Fibroblast of lung (primary cell): ENCODE results near the gene KRT6B. TPM values are rescaled to one million over a fixed set of nuclear protein-coding genes. Genes with fewer than 3 reads are reported as not detected.
"Not testable (repeated sequence)": the region's sequence is repeated elsewhere in the genome, so short reads cannot be mapped to it uniquely, and the experiment has no call there.

Experiments used
- DNase-seq, 2 donors: peaks; one replicate each; pipeline versions ENCODE4 v3.0.0 to v3.0.0-alpha.2; 2010; ENCODE audit warnings: low read depth in 2 of 2
- H2AFZ ChIP-seq: 2 replicates; pipeline ENCODE4 v1.5.1; 2012; ENCODE audit warnings: low read length, control low read depth, inconsistent platforms
- H3K27ac ChIP-seq: 2 replicates; pipeline ENCODE4 v1.5.1; 2011; ENCODE audit warnings: low read length, control low read depth; ENCODE audit not compliant: insufficient read depth
- H3K27me3 ChIP-seq: 2 replicates; pipeline ENCODE4 v1.5.1; 2011; ENCODE audit warnings: mild to moderate bottlenecking, low read length; ENCODE audit not compliant: control insufficient read depth, insufficient read depth
- H3K36me3 ChIP-seq: 2 replicates; pipeline ENCODE4 v1.5.1; 2011; ENCODE audit warnings: low read length; ENCODE audit not compliant: control insufficient read depth, insufficient read depth
- H3K4me1 ChIP-seq: 2 replicates; pipeline ENCODE4 v1.5.1; 2011; ENCODE audit warnings: low read length; ENCODE audit not compliant: control insufficient read depth, insufficient read depth; ENCODE audit errors: extremely low read depth
- H3K4me2 ChIP-seq: 2 replicates; pipeline ENCODE4 v1.5.1; 2011; ENCODE audit warnings: low read length, control low read depth; ENCODE audit not compliant: insufficient read depth; ENCODE audit errors: extremely low read depth
- H3K4me3 ChIP-seq, 4 experiments: fragments of 200-600 bp in 1 of 4; sonication (generic) in 1 of 4; replicated peaks in 1 of 4; 2 replicates each; pipeline ENCODE4 v1.5.1; 2011 to 2016; ENCODE audit warnings: low read length in 4 of 4, low read depth in 3 of 4, mild to moderate bottlenecking in 3 of 4, control low read depth in 2 of 4, inconsistent platforms in 1 of 4, mixed read lengths in 1 of 4; ENCODE audit not compliant: insufficient read depth in 1 of 4; ENCODE audit errors: control extremely low read depth in 1 of 4
- H3K79me2 ChIP-seq: 2 replicates; pipeline ENCODE4 v1.5.1; 2012; ENCODE audit warnings: mild to moderate bottlenecking, low read length, inconsistent platforms; ENCODE audit not compliant: control insufficient read depth, insufficient read depth
- H3K9ac ChIP-seq: 2 replicates; pipeline ENCODE4 v1.5.1; 2011; ENCODE audit warnings: mild to moderate bottlenecking, low read length, control low read depth; ENCODE audit not compliant: insufficient read depth
- H3K9me3 ChIP-seq: 2 replicates; pipeline ENCODE4 v1.5.1; 2012; ENCODE audit warnings: low read depth, low read length; ENCODE audit not compliant: control insufficient read depth, insufficient read depth
- H4K20me1 ChIP-seq: 2 replicates; pipeline ENCODE4 v1.5.1; 2011; ENCODE audit warnings: low read length; ENCODE audit not compliant: control insufficient read depth, insufficient read depth; ENCODE audit errors: extremely low read depth
- EZH2 ChIP-seq: IDR thresholded peaks from 2 replicates; pipeline ENCODE4 v1.5.1; 2012; ENCODE audit warnings: low read length, control low read depth, mild to moderate bottlenecking; ENCODE audit errors: missing control alignments
- polyA plus RNA-seq, 2 donors: library from polyadenylated mRNA; depleted of rRNA in 1 of 2; stranded (reverse) in 1 of 2; unstranded in 1 of 2; fragments of >200 nt; gene quantifications; 2 replicates each; pipeline ENCODE4 v1.2.1, GENCODE V29; 2011 to 2012; ENCODE audit warnings: missing spikeins in 1 of 2
- total RNA-seq: library from RNA; depleted of rRNA; stranded (reverse); fragments of >200 nt; gene quantifications from 2 replicates; pipeline ENCODE4 v1.2.1, GENCODE V29; 2014
- TF ChIP-seq, protein P1 (sequence below), 2 donors: IDR thresholded peaks in 1 of 2; conservative IDR thresholded peaks in 1 of 2; 1 replicate in 1 of 2; 2 replicates in 1 of 2; pipeline ENCODE4 v1.5.1; 2011 to 2012; ENCODE audit warnings: low read length in 2 of 2, control low read depth in 1 of 2, inconsistent platforms in 1 of 2, low read depth in 1 of 2, mild to moderate bottlenecking in 1 of 2

The KRT6B gene
- total and polyA plus RNA-seq, 2 donors (not counting 1 experiment from before 2014, with no cell fraction given): 0.07 TPM; not detected in 1

DNA sequence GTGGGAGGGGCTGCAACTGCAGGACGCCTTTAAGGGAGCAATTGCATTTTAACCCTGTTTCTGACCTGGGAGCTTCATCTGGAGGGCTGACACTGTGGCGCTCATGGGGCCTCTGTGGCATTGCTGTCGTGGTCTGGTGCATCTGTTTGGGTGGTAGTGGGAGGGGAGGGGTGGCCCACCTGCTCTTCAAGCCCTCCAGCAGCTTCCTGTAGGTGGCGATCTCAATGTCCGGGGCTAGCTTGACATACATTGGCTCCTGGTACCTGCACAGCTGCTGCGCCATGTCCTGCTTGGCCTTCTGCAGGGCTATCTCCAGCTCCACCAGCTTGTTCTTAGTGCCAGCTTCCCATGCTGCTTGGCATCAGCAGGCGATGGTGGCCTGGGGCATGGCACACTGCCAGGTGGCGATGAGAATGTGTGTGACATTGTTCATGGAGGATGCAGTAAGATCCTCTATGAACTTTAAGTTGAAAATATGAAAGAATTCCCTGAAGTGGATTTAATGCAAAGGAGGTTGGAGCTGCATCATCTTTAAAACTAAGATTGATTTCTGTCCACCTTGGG lies 38.1 kb downstream of the KRT6B start:
- no peak for DNase-seq
- H3K36me3 ChIP-seq: no peaks in the 10 kb centered on the region
- peaks cover 4% of the 10 kb centered on the region for H3K4me1 ChIP-seq
- no peak overlapping the region for H3K4me2 ChIP-seq
- H3K27ac ChIP-seq: no peak overlapping the region
- H3K9ac ChIP-seq: no peak overlapping the region
- no peaks in the 10 kb centered on the region for H4K20me1 ChIP-seq
- no peaks in the 10 kb centered on the region for H3K9me3 ChIP-seq
- no peaks in the 10 kb centered on the region for H3K79me2 ChIP-seq
- TF ChIP-seq, protein P1, sequence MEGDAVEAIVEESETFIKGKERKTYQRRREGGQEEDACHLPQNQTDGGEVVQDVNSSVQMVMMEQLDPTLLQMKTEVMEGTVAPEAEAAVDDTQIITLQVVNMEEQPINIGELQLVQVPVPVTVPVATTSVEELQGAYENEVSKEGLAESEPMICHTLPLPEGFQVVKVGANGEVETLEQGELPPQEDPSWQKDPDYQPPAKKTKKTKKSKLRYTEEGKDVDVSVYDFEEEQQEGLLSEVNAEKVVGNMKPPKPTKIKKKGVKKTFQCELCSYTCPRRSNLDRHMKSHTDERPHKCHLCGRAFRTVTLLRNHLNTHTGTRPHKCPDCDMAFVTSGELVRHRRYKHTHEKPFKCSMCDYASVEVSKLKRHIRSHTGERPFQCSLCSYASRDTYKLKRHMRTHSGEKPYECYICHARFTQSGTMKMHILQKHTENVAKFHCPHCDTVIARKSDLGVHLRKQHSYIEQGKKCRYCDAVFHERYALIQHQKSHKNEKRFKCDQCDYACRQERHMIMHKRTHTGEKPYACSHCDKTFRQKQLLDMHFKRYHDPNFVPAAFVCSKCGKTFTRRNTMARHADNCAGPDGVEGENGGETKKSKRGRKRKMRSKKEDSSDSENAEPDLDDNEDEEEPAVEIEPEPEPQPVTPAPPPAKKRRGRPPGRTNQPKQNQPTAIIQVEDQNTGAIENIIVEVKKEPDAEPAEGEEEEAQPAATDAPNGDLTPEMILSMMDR (conservative IDR thresholded peaks at IDR 0.05 in 1 of 2, IDR thresholded peaks at IDR 0.05 in 1 of 2; ENCODE audit: low read depth in 1 of 2, low read length in 2 of 2): no peak
- H3K4me3 ChIP-seq: no peak overlapping the region
- H3K27me3 ChIP-seq: no peaks in the 10 kb centered on the region
- no peak overlapping the region for H2AFZ ChIP-seq

DNA sequence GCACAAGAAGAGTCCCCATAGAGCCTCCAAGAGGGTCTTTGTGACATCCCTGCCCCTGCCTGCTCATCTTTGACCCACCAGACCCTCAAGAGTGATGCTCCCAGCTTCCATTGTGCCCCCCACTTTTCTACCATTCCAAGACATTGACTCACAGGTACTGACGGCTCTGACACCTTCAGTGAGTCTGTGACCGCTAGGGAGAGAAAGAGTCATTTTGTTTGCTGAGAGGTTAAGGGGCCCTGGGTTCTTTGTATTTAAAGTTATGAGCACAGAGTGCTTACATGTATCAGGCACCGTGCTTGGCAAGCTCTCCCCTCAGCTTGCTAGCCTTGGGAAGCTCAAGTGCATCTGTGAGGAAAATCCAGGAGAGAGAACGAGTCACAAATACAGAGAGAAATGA lies 38.7 kb downstream of the KRT6B start:
- no peaks in the 10 kb centered on the region for H3K36me3 ChIP-seq
- H3K9me3 ChIP-seq: no peaks in the 10 kb centered on the region
- H3K27me3 ChIP-seq: no peaks in the 10 kb centered on the region
- H3K4me1 ChIP-seq: peaks cover 4% of the 10 kb centered on the region
- no peak overlapping the region for H2AFZ ChIP-seq
- H3K27ac ChIP-seq: no peak overlapping the region
- no peak overlapping the region for H3K4me2 ChIP-seq
- DNase-seq: no peak
- H3K4me3 ChIP-seq: no peak overlapping the region
- H3K9ac ChIP-seq: no peak overlapping the region
- no peaks in the 10 kb centered on the region for H4K20me1 ChIP-seq
- TF ChIP-seq EZH2: no peak
- TF ChIP-seq, protein P1 (conservative IDR thresholded peaks at IDR 0.05 in 1 of 2, IDR thresholded peaks at IDR 0.05 in 1 of 2; ENCODE audit: low read depth in 1 of 2, low read length in 2 of 2): no peak
- H3K79me2 ChIP-seq: no peaks in the 10 kb centered on the region

DNA sequence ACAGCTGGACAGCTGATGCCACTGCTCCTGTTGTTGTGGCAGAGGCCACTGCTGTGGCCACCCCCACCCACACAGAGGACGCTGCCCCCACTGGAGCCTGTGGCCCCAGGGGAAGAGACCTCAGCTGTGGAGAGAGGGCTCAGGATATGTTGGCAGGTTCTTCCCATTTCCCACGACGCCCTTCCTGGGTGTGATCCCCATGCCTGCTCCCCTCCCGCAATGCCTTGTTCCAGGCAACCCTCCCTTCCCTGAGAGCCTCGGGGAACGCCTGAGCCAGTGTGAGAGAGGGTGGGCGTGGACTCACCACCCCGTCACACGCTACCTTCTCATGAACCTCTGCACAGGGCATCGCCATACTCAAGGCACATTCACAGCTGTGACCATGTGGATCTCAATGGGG lies 40.1 kb downstream of the KRT6B start:
- Histone ChIP-seq H3K9me3 (no peaks in the 10 kb centered on the region), H3K27me3 (no peaks in the 10 kb centered on the region), H3K9ac (no peak overlapping the region), H3K4me2 (no peak overlapping the region), H3K36me3 (no peaks in the 10 kb centered on the region), H2AFZ (no peak overlapping the region), H3K4me3 (no peak overlapping the region), H3K27ac (no peak overlapping the region), H3K4me1 (peaks cover 4% of the 10 kb centered on the region), H4K20me1 (no peaks in the 10 kb centered on the region), H3K79me2 (no peaks in the 10 kb centered on the region)
- DNase-seq: no peak
- TF ChIP-seq, protein P1 (conservative IDR thresholded peaks at IDR 0.05 in 1 of 2, IDR thresholded peaks at IDR 0.05 in 1 of 2; ENCODE audit: low read depth in 1 of 2, low read length in 2 of 2): no peak
- TF ChIP-seq EZH2: no peak

DNA sequence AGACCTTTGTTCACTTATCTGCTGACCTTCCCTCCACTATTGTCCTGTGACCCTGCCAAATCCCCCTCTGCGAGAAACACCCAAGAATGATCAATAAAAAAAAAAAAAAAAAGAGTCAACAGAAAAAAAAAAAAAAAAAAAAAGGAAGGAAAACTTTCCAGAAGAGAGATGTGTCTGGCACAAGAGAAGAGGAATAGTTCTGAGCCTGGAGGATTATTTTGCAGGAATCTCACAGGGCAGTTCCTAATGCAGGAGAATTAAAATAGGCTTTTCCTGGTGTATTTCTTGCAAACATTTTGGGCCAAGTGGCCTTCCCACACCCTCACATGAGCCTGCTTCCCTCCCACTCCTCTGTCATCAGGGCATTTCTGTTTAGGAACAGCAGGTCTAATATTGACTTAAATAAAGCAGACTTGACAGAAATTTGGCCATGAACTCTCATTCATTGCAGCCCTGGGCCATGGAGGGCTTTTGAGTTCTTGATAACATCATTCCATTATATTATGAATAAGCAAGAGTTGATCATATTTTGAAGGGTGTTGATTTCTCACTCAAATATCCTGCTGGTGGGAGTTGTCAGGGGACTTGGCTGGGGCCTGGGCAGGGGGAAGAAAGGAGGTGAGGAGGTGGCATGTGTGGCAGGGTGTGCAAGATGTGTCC lies 41.2 kb downstream of the KRT6B start:
- not testable (repeated sequence) for H3K36me3 ChIP-seq, H2AFZ ChIP-seq, H4K20me1 ChIP-seq, H3K4me2 ChIP-seq, H3K27me3 ChIP-seq, H3K9me3 ChIP-seq, H3K9ac ChIP-seq, DNase-seq, H3K27ac ChIP-seq, H3K79me2 ChIP-seq, H3K4me1 ChIP-seq, H3K4me3 ChIP-seq
